ENCODE measurements around the gene SLC4A1. TPM values are rescaled to one million over a fixed set of nuclear protein-coding genes. Genes with fewer than 3 reads are reported as not detected.
A peak's percentile ranks its signal among the peaks of the same experiment; 100 is the strongest.

SLC4A1 gene
- total and polyA plus RNA-seq, 2 of the 13 experiments (the other 11 are each of a cell fraction or from before 2014, with no cell fraction given) = not detected

- TF ChIP-seq MYNN (CRISPR knock-in tag; IDR thresholded peaks at IDR 0.05; ENCODE audit: low read depth) (no peak), ZFP90 (CRISPR knock-in tag; IDR thresholded peaks at IDR 0.05; ENCODE audit: borderline replicate concordance) (no peak), ZNF207 (IDR thresholded peaks at IDR 0.05; ENCODE audit: borderline replicate concordance) (no peak), DR1 (CRISPR knock-in tag; IDR thresholded peaks at IDR 0.05) (no peak), PBX2 (CRISPR knock-in tag; IDR thresholded peaks at IDR 0.05) (no peak), RNF2 (conservative IDR thresholded peaks at IDR 0.05; ENCODE audit: low read depth) (no peak), NRL (CRISPR knock-in tag; IDR thresholded peaks at IDR 0.05; ENCODE audit: borderline replicate concordance) (no peak), MED13 (CRISPR knock-in tag; IDR thresholded peaks at IDR 0.05) (0 out of 2 replicates have a peak, but pooled peaks have one; percentile 18), ZNF335 (CRISPR knock-in tag; IDR thresholded peaks at IDR 0.05) (no peak), ARID5B (CRISPR knock-in tag; IDR thresholded peaks at IDR 0.05) (no peak), ZNF101 (CRISPR knock-in tag; IDR thresholded peaks at IDR 0.05; ENCODE audit: borderline replicate concordance, low read depth) (no peak), ZNF460 (CRISPR knock-in tag; IDR thresholded peaks at IDR 0.05; ENCODE audit: borderline replicate concordance) (no peak), ARID4A (CRISPR knock-in tag; IDR thresholded peaks at IDR 0.05; ENCODE audit: borderline replicate concordance) (peak; percentile 68), NCOA1 (CRISPR knock-in tag; IDR thresholded peaks at IDR 0.05) (no peak), ARNT (IDR thresholded peaks at IDR 0.05) (no peak), ZNF18 (CRISPR knock-in tag; IDR thresholded peaks at IDR 0.05; ENCODE audit: insufficient replicate concordance) (no peak), CERS6 (CRISPR knock-in tag; IDR thresholded peaks at IDR 0.05) (no peak)
Measured at GRCh38 chr17:44198721-44199552, 69.0 kb downstream of the SLC4A1 start (continued).
